GM12891 (cell line): ENCODE data around the gene TFRC.

Experiments used
- POLR2A ChIP-seq: IDR thresholded peaks from 2 replicates; pipeline ENCODE4 v1.6.1; 2011; ENCODE audit warnings: low read depth, low read length, control low read depth
- POLR2AphosphoS5 ChIP-seq: IDR thresholded peaks from 2 replicates; pipeline ENCODE4 v1.6.1; 2011; ENCODE audit warnings: low read depth, low read length, control low read depth
- POU2F2 ChIP-seq: IDR thresholded peaks from 2 replicates; pipeline ENCODE4 v1.6.1; 2011; ENCODE audit warnings: low read depth, mild to moderate bottlenecking, control low read depth, low read length, moderate library complexity
- TAF1 ChIP-seq: IDR thresholded peaks from 2 replicates; pipeline ENCODE4 v1.6.1; 2011; ENCODE audit warnings: low read depth, low read length, control low read depth

DNA sequence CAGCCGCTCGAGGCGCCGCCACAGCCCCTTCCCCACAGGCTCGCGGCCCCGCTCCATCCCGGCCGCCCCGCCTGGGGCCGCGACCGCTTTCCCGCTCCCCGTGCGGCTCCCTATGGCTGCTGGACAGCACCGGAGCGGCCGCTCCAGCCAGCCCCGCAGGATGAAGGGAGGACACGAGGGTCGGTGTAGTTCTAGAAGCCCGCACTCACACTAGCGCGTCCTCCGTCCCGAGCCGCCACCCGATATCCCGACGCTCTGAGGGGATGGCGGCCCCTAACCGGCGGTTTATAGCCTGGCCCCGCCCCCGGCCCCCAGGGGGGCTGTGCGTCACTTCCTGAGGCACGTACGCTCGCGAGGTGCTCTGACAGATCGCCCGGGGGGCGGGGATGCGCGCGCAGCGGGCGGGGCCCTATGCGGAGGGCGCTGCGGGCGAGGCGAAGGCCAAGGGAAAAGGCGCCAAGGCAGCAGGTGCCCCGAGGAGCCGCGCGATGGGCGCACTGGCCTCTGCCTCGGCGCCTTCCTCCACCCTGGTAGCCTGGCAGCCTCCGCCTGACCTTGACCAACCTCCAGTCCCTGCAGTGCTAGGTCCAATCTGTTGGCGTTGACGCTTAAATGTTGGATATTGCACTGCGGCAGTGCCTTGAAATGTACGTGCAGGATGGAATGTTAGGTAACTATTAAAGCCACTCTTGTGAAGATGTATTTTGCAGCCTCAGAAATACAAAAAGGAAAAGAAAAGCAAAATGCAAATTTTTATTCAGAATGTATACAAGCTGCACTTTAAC lies at the start of gene TFRC:
- TF ChIP-seq POLR2A (peak; percentile 100), TAF1 (peak; percentile 97), POU2F2 (peak; percentile 83), POLR2AphosphoS5 (peak; percentile 99)
